Measurements from ENCODE around the gene NANOS2.
A peak's percentile ranks its signal among the peaks of the same experiment; 100 is the strongest.

The NANOS2 gene

DNA sequence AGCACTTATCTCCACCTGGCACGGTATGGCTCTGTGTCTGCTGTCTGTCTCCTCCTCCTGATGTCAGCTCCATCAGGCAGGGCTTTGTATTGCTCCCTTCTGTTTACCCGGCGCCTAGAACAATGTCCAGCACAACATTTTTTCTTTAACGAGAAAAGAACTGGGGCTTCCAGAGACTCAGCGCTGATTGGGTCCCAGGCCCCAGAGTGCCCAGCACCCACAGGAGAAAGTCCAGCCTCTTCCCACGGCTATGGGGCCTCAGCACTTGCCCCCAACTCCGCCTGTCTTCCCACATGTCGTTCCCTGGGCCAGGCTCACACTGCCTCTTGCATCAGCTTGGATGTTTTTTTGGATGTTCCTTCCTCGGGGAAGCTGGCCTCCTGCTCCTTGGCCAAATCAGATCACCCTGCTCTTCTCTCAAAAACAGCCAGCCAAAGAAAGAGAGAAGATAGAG lies 19.0 kb downstream of the NANOS2 start:
- DNase-seq (ENCODE audit: low read depth): no peak

GRCh38 chr19:45890877-45891276 lies 23.7 kb downstream of the NANOS2 start:
- DNase-seq (ENCODE audit: low read depth): no peak

DNA sequence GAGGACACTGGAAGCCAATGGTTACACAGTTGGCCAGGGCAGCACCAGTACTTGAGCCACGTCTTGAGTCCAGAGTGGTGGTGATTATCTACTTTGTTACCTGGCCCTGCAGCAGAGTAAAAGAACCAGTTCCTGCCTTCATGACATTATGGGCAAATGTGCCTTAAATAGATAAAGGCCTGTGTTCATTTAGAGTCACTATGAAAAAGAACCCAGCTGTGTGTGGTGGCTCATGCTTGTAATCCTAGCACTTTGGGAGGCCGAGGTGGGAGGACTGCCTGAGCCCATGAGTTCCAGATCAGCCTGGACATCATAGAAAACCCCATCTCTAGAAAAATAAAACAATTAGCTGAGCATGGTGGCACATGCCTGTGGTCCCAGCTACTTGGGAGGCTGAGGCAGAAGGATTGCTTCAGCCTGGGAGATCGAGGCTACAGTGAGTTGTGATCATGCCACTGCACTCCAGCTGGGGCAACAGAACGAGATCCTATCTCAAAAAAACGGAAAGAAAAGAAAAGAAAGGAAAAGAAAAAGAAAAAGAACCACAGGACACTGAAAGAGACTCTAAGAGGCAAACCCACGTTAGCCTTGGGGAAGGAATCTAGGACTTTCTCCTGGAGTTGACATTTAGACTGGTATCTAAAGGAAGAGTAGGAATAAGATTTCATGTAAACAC lies 25.2 kb downstream of the NANOS2 start:
- DNase-seq (ENCODE audit: low read depth): no peak

GRCh38 chr19:45887200-45887710 lies 27.3 kb downstream of the NANOS2 start:
- DNase-seq (ENCODE audit: low read depth): no peak

DNA sequence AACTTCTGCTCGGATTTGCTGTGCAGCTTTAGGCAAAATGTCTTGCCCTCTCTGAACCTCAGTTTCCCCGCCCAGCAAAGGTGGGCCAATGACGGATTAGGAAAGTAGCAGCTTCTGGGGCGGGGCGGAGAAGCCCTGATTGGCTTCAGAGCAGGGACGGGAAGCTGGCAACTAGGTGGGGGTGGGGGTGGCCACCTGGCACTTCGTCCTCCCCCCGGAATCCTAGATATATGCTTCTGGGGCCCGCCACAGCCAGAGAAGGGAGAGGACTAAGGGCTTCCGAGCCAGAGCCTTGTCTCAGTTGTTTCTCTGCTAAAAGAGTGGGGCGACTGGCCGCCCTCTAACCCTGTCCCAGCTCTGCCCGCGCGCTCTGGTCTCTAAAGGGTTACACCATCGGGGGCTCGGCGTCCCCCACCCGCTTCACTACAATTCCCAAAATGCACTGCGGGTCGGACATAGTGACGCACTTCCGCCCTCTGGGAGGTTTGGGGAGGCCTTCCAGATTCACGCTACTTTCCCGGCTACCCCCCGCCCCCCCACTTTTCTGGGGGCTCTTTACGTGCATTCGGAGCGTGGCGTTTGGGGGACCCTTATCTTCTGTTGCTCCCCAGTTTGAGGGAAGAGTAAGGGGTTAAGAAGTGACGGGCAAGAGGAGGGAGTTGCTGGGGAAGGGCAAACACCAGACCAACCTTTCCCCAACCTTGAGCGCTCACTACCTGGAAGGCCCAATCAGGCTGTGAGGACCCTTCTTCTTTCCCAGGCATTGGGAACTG lies 28.0 kb downstream of the NANOS2 start:
- peak; percentile 93 for DNase-seq (ENCODE audit: low read depth)

DNA sequence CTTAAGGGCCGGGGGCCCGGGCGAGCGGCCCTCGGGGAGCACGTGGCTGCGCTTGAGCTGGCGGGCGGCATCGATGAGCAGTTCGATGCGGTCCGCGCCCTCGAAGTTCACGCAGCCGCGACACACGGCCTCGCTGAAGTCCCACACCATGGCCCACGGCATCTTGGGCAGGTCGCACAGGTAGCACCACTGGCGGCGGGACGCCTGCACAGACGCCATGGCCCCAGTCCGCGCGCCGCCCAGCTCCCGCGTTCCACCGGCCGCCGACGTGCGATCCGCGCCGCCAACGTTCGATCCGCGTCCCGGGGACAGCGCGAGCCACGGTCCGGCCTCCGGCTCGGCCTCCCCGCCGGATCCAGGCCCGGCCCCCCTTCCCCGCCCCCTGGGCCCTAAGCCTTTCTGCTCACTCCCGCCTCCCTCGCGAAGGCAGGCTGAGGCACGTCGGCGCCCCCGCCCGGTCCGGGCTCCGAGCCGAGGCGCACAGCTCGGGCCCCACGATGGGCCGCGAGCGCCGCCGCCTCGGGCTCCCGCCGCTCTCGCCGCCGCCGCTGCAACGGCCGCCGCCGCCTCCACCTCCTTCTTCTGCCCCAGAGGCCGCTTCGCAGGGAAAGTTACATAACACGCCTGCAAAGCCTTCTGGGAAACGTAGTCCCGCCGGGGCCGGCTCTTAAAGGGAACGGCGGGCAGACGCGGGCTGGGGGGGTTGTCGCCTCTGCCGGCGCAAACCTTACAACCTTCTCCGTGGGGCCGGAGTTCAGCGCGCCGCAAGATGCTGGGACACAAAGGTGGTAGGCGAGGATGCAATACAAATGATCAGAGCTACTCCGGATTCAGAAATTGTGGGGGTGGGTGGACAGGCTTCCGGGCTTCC lies 28.8 kb downstream of the NANOS2 start, which contains the start of gene IRF2BP1:
IRF2BP1 (minus strand) TSS at position 586 of the 871 bp plus-strand sequence; CDS start at position 219, 367 bp downstream.
- peak; percentile 93 for DNase-seq (ENCODE audit: low read depth)

- DNase-seq (ENCODE audit: low read depth): no peak
Measured at GRCh38 chr19:45884682-45885555, 29.7 kb downstream of the NANOS2 start.

DNA sequence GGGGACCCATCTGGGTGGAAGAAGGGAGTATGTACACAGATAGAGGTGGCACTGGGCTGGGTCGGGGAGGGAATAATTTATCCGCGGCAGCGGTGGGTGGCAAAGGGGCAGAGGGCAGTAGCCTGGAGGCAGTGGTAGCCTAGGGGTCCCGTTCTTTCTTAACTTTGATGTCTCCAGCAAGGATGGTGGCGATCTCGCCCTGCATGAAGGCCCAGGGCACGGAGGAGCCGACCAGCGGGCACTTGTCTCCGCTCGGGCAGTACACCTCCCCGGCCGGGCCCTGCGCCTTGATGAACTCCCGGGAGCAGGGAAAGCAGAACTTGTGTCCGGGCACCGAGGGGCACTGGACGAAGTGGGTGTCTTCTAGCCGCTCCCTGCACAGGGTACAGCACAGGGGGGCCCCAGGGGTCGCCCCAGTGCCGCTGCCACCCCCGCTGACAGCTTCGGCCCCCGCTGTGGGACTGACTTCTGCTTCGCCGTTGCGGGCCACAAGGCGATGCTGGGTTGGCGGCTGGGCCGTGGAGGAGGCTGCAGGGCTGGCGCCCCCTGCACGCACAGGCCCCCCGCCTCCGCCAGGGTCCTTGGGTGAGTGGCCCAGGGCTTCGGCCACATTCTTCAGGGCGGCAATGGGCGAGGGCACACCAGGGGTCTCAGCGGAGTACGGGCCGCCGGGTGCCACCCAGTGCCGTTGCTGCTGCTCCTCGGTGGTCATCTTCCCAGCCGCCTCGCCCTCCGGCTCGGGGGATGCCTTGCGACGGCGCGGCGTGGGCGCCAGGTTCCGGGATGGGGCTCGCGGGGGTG lies 30.5 kb downstream of the NANOS2 start:
- no peak for DNase-seq (ENCODE audit: low read depth)

GRCh38 chr19:45883586-45883880 lies 31.0 kb downstream of the NANOS2 start:
- DNase-seq (ENCODE audit: low read depth): no peak

GRCh38 chr19:45882652-45883585 lies 31.7 kb downstream of the NANOS2 start:
- DNase-seq (ENCODE audit: low read depth): peak; percentile 74

- no peak for DNase-seq (ENCODE audit: low read depth)
Measured at GRCh38 chr19:45881909-45882528, 32.6 kb downstream of the NANOS2 start.

DNA sequence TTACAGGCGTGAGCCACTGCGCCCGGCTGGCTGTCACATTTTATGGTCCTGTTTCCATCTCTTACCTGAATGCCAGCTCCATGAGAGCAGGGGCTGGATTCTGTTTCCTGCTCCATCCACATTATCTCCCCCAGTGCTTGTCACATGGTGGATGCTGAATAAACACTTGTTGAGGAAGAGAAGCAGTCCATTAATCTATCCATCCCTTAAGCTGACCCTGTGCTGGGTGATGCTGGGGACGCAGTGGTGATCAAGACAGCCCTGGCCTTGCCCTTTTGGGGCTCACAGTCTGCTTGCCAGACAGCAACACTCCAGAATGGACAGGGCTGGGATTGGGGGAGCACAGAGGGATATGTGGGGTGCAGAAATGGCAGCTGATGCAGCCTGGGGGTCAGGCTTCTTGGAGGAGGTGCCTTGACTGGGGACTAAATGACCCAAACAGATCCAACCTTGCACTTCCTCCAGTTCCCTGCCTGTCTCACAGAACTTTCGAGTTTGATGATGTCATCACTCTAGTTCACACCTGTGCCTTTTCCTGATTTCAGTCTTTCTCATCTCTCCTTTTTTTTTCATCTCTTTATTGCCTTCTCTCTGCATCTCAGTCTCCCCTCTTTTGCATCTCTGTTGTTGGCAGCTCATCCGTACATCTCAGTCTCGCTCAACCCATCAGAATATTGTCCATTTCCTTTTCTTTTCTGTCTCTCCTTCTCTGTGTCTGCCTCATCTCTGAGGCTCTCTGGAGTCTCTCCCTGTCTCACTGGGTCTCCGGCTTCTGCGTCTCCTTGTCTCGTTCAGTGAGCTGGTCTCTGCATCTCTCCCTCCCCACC lies 33.3 kb downstream of the NANOS2 start:
- no peak for DNase-seq (ENCODE audit: low read depth)

- DNase-seq (ENCODE audit: low read depth): no peak
Measured at GRCh38 chr19:45879971-45880370, 34.6 kb downstream of the NANOS2 start.

GRCh38 chr19:45879055-45879454 lies 35.5 kb downstream of the NANOS2 start:
- no peak for DNase-seq (ENCODE audit: low read depth)

DNA sequence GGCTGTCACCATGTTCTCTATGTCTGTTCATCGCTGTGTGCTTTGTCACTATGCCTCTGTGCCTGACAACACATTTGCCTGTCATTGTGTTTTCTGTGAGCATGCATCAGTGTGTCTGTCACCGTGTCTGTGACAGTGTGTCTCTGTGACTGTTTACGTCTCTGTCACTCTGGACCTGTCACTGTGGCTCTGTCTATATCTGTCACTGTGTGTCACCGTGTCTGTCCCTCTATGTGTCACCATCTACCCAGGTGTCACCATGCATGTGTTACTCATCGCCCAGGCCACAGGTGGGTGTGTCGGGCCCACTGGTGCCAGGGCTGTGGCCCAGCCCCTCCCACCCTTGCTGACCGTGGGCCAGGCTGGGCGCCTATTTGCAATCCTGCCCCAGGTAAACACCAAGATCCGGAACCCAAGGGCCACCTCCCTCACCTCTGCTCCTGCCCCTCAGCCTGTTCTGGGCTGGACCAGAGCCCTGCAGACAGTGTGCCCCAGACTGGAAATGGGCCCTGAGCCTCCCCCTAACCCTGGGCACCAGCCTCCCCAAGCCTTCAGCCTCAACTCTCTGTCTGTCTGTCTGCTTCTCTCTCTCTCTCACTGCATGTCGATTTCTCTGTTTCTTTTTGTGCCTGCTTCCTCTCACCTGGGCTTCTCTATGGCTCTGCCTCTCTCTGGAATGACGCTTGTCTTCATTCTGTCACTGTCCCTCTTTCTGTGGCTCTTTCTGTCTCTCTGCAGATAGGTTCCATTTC lies 36.4 kb downstream of the NANOS2 start:
- no peak for DNase-seq (ENCODE audit: low read depth)

- peak; percentile 41 for DNase-seq (ENCODE audit: low read depth)
Measured at GRCh38 chr19:45876411-45877197, 38.0 kb downstream of the NANOS2 start.

DNA sequence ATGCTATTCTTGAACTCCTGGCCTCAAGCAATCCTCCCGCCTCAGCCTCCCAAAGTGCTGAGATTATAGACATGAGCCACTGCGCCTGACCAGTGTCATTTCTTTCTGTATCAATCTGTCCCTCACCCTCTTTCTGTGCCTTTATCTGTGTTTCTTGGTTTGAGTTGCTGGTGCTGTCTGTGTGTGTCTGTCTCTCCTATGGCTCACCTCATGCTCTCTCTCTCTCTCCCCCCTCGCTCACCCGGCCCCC lies 38.5 kb downstream of the NANOS2 start:
- no peak for DNase-seq (ENCODE audit: low read depth)

Measured in EH (cell line).